ENCODE data around the gene AP5Z1. TPM values are rescaled to one million over a fixed set of nuclear protein-coding genes. Genes with fewer than 3 reads are reported as not detected.

Gene AP5Z1
- total RNA-seq, 2 experiments from 2014 or later = 32.8 to 35.0 TPM

DNA sequence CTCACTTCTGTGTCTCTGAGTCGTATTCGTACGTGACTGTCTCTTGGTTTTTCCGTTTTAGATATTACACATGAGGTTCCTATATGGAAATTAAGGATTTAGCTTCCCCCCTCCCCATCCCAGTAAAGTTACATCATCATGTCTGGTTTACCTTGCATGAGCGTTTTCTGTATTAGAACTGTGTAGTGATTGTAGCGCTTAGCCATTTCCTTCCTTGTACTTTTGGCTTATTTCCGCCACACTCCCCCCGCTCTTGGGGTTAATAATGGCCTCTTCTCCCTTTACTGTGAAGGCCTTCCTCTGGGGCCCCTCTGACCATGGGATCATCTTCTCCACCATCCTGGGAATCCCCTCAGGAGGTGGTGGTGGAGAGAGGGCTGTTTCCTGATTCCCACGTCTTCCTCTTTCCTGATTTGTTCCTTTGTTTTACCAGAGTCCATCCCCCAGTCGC, 27.2 kb upstream of the AP5Z1 start:
- peaks cover 12% of the 10 kb centered on the region; the same call in 1 of the 2 replicates for H3K79me2 ChIP-seq (ENCODE audit: insufficient read depth, low read depth, low read length)
- H3K27ac ChIP-seq (ENCODE audit: low read depth, low read length, poor library complexity, severe bottlenecking) = no peak overlapping the region
- intact Hi-C loops (cut with micrococcal nuclease; ENCODE audit: unreplicated experiment) = no loop called here
- ChIA-PET POLR2A (no interaction called here), CTCF (ENCODE audit: unreplicated experiment) (no interaction called here)
- TF ChIP-seq, protein P1, sequence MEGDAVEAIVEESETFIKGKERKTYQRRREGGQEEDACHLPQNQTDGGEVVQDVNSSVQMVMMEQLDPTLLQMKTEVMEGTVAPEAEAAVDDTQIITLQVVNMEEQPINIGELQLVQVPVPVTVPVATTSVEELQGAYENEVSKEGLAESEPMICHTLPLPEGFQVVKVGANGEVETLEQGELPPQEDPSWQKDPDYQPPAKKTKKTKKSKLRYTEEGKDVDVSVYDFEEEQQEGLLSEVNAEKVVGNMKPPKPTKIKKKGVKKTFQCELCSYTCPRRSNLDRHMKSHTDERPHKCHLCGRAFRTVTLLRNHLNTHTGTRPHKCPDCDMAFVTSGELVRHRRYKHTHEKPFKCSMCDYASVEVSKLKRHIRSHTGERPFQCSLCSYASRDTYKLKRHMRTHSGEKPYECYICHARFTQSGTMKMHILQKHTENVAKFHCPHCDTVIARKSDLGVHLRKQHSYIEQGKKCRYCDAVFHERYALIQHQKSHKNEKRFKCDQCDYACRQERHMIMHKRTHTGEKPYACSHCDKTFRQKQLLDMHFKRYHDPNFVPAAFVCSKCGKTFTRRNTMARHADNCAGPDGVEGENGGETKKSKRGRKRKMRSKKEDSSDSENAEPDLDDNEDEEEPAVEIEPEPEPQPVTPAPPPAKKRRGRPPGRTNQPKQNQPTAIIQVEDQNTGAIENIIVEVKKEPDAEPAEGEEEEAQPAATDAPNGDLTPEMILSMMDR (conservative IDR thresholded peaks at IDR 0.05; ENCODE audit: low read length) = no peak
- no peak for TF ChIP-seq EZH2phosphoT487 (IDR thresholded peaks at IDR 0.05; ENCODE audit: borderline replicate concordance, low read depth, low read length)
- no TSS peak for BruUV-seq (replicated peaks)
- H3K36me3 ChIP-seq (ENCODE audit: insufficient read depth, low read length) = peaks cover 46% of the 10 kb centered on the region
- no peak overlapping the region for H3K4me2 ChIP-seq (ENCODE audit: low read length)
- H3K9me3 ChIP-seq (ENCODE audit: low read length) = no peaks in the 10 kb centered on the region
- H3K4me3 ChIP-seq (ENCODE audit: low read depth, low read length, poor library complexity, severe bottlenecking) = no peak overlapping the region
- no peak overlapping the region for H2AFZ ChIP-seq (ENCODE audit: low read length)
- H4K20me1 ChIP-seq (ENCODE audit: insufficient read depth, low read length) = no peaks in the 10 kb centered on the region
- DNase-seq (ENCODE audit: low spot score) = no peak
- H3K9me2 ChIP-seq (ENCODE audit: insufficient read depth, low read length) = no peaks in the 10 kb centered on the region
- H3K4me1 ChIP-seq (ENCODE audit: insufficient read depth, low read length, poor library complexity, severe bottlenecking) = peaks cover 27% of the 10 kb centered on the region

GRCh38 chr7:4749363-4749762, 26.1 kb upstream of the AP5Z1 start:
- no peak overlapping the region for H3K27ac ChIP-seq (ENCODE audit: low read depth, low read length, poor library complexity, severe bottlenecking)
- CTCF ChIA-PET (ENCODE audit: unreplicated experiment) = no interaction called here
- H3K4me2 ChIP-seq (ENCODE audit: low read length) = no peak overlapping the region
- BruUV-seq (replicated peaks) = no TSS peak
- peaks cover 44% of the 10 kb centered on the region for H3K36me3 ChIP-seq (ENCODE audit: insufficient read depth, low read length)
- no peak overlapping the region for H3K4me3 ChIP-seq (ENCODE audit: low read depth, low read length, poor library complexity, severe bottlenecking)
- no peaks in the 10 kb centered on the region for H4K20me1 ChIP-seq (ENCODE audit: insufficient read depth, low read length)
- TF ChIP-seq, protein P1 (conservative IDR thresholded peaks at IDR 0.05; ENCODE audit: low read length) = no peak
- TF ChIP-seq EZH2phosphoT487 (IDR thresholded peaks at IDR 0.05; ENCODE audit: borderline replicate concordance, low read depth, low read length) = no peak
- H3K9me3 ChIP-seq (ENCODE audit: low read length) = no peaks in the 10 kb centered on the region
- DNase-seq (ENCODE audit: low spot score) = no peak
- peaks cover 20% of the 10 kb centered on the region for H3K4me1 ChIP-seq (ENCODE audit: insufficient read depth, low read length, poor library complexity, severe bottlenecking)
- no peak overlapping the region for H2AFZ ChIP-seq (ENCODE audit: low read length)
- peaks cover 12% of the 10 kb centered on the region; the same call in 1 of the 2 replicates for H3K79me2 ChIP-seq (ENCODE audit: insufficient read depth, low read depth, low read length)
- POLR2A ChIA-PET = interaction anchor here (0.7 kb wide), 1 partner anchor 45 kb away, joined by 4 read pairs; no protein-coding TSS in a partner anchor
- H3K9me2 ChIP-seq (ENCODE audit: insufficient read depth, low read length) = no peaks in the 10 kb centered on the region
- intact Hi-C loops (cut with micrococcal nuclease; ENCODE audit: unreplicated experiment) = no loop called here

DNA sequence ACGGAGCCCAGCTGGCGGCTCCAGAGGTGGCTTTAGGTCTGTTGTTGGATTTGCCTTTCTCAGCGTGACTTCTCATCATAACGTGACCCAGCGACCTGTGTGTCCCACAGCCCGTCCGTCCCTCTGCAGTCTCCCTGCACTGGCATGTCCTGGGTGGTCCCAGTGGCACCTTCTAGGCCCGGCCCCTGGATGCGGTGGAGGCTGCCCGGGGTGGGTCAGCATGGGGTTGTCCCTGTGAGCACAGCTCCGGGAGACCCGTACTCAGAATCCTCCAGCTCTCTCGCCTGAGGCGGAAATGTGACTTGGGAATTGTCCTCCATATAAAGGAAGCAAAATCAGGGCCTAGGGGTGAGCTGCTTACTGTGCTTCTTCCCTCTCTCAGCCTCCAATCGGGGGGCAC, 25.6 kb upstream of the AP5Z1 start:
- Histone ChIP-seq H3K27ac (ENCODE audit: low read depth, low read length, poor library complexity, severe bottlenecking) (no peak overlapping the region), H3K4me2 (ENCODE audit: low read length) (no peak overlapping the region), H4K20me1 (ENCODE audit: insufficient read depth, low read length) (no peaks in the 10 kb centered on the region), H3K9me2 (ENCODE audit: insufficient read depth, low read length) (no peaks in the 10 kb centered on the region), H3K4me3 (ENCODE audit: low read depth, low read length, poor library complexity, severe bottlenecking) (no peak overlapping the region), H3K9me3 (ENCODE audit: low read length) (no peaks in the 10 kb centered on the region), H2AFZ (ENCODE audit: low read length) (no peak overlapping the region), H3K4me1 (ENCODE audit: insufficient read depth, low read length, poor library complexity, severe bottlenecking) (peaks cover 15% of the 10 kb centered on the region), H3K36me3 (ENCODE audit: insufficient read depth, low read length) (peaks cover 48% of the 10 kb centered on the region), H3K79me2 (ENCODE audit: insufficient read depth, low read depth, low read length) (peaks cover 12% of the 10 kb centered on the region; the same call in 1 of the 2 replicates)
- no peak for DNase-seq (ENCODE audit: low spot score)
- intact Hi-C loops (cut with micrococcal nuclease; ENCODE audit: unreplicated experiment) = no loop called here
- POLR2A ChIA-PET = interaction anchor here (1.0 kb wide), 1 partner anchor 25 kb away, joined by 3 read pairs; the partner anchor contains the start of gene AP5Z1
- TF ChIP-seq EZH2phosphoT487 (IDR thresholded peaks at IDR 0.05; ENCODE audit: borderline replicate concordance, low read depth, low read length) = no peak
- TF ChIP-seq, protein P1 (conservative IDR thresholded peaks at IDR 0.05; ENCODE audit: low read length) = no peak
- CTCF ChIA-PET (ENCODE audit: unreplicated experiment) = no interaction called here
- BruUV-seq (replicated peaks) = no TSS peak
